IMR-90 (cell line): ENCODE data around the gene OR10H2. TPM values are rescaled to one million over a fixed set of nuclear protein-coding genes. Genes with fewer than 3 reads are reported as not detected.

Source experiments
- ATAC-seq: fragments of 200-7000 bp; cut with Tn5 transposase; 2 replicates; pipeline ENCODE4 v1.9.1; 2020; ENCODE audit warnings: low read depth, mild to moderate bottlenecking, moderate library complexity
- BruUV-seq: library from RNA; stranded (reverse); fragments of 400-500 nt; replicated peaks from 2 replicates; lab custom pipeline; 2021; lab: Mats Ljungman, UMichigan
- CTCF ChIA-PET: fragments of 300-600 bp; formaldehyde crosslinking; extraction: SDS; loops from one replicate; lab custom pipeline; 2021; ENCODE audit warnings: antibody characterized with exemption; lab: Yijun Ruan, JAX
- POLR2A ChIA-PET: fragments of 300-600 bp; sonication (Branson Sonifier 250); formaldehyde crosslinking; loops from one replicate; lab custom pipeline; 2022; ENCODE audit warnings: antibody characterized with exemption; ENCODE audit not compliant: unreplicated experiment; lab: Charles Lee
- DNase-seq: peaks from one replicate; pipeline ENCODE4 v3.0.0; 2013
- H2AFZ ChIP-seq: replicated peaks from 2 replicates; pipeline ENCODE3; 2013; ENCODE audit warnings: low read length, mild to moderate bottlenecking; ENCODE audit not compliant: poor library complexity
- H2AK5ac ChIP-seq: 2 replicates; pipeline ENCODE4 v1.6.1; 2013; ENCODE audit warnings: low read depth, low read length, inconsistent platforms
- H2AK9ac ChIP-seq: replicated peaks from 2 replicates; pipeline ENCODE3; 2013; ENCODE audit warnings: mild to moderate bottlenecking, low read depth, low read length, moderate library complexity; ENCODE audit not compliant: poor library complexity
- H2BK120ac ChIP-seq: 2 replicates; pipeline ENCODE4 v1.6.1; 2013; ENCODE audit warnings: low read depth, low read length, inconsistent platforms
- H2BK15ac ChIP-seq: 3 replicates; pipeline ENCODE4 v1.6.1; 2013; ENCODE audit warnings: low read depth, low read length, inconsistent platforms
- H2BK20ac ChIP-seq: 2 replicates; pipeline ENCODE4 v1.6.1; 2013; ENCODE audit warnings: low read depth, mild to moderate bottlenecking, inconsistent platforms, low read length, moderate library complexity
- H2BK5ac ChIP-seq: 2 replicates; pipeline ENCODE4 v1.6.1; 2013; ENCODE audit warnings: mild to moderate bottlenecking, low read depth, low read length, inconsistent platforms; ENCODE audit not compliant: poor library complexity, severe bottlenecking
- H3K14ac ChIP-seq: replicated peaks from 2 replicates; pipeline ENCODE4 v1.6.1; 2013; ENCODE audit warnings: low read depth, low read length, inconsistent platforms
- H3K18ac ChIP-seq: 2 replicates; pipeline ENCODE4 v1.6.1; 2013; ENCODE audit warnings: low read depth, low read length, control low read depth
- H3K23ac ChIP-seq: 2 replicates; pipeline ENCODE4 v1.6.1; 2013; ENCODE audit warnings: low read depth, low read length, inconsistent platforms
- H3K27ac ChIP-seq: 2 replicates; pipeline ENCODE4 v1.5.1; 2013; ENCODE audit warnings: mild to moderate bottlenecking, control low read depth, low read length; ENCODE audit not compliant: insufficient read depth
- H3K27me3 ChIP-seq: 2 replicates; pipeline ENCODE4 v1.6.1; 2013; ENCODE audit warnings: low read length; ENCODE audit not compliant: control insufficient read depth, insufficient read depth
- H3K36me3 ChIP-seq: 2 replicates; pipeline ENCODE4 v1.6.1; 2013; ENCODE audit warnings: low read length, mixed read lengths; ENCODE audit not compliant: control insufficient read depth, insufficient read depth
- H3K4ac ChIP-seq: 2 replicates; pipeline ENCODE4 v1.6.1; 2013; ENCODE audit warnings: low read depth, low read length, inconsistent platforms
- H3K4me1 ChIP-seq: 2 replicates; pipeline ENCODE4 v1.6.1; 2013; ENCODE audit warnings: low read length, mixed read lengths; ENCODE audit not compliant: control insufficient read depth, insufficient read depth
- H3K4me2 ChIP-seq: 2 replicates; pipeline ENCODE4 v1.6.1; 2013; ENCODE audit warnings: low read depth, mild to moderate bottlenecking, control low read depth, low read length, moderate library complexity
- H3K4me3 ChIP-seq: 2 replicates; pipeline ENCODE4 v1.5.1; 2013; ENCODE audit warnings: low read depth, mild to moderate bottlenecking, control low read depth, low read length, moderate library complexity; ENCODE audit not compliant: insufficient read depth
- H3K56ac ChIP-seq: 2 replicates; pipeline ENCODE4 v1.6.1; 2013; ENCODE audit warnings: low read length, inconsistent platforms; ENCODE audit not compliant: insufficient read depth; ENCODE audit errors: extremely low read depth
- H3K79me1 ChIP-seq, 2 experiments: 2 replicates each; pipeline ENCODE4 v1.6.1; 2013; ENCODE audit warnings: low read length in 2 of 2, inconsistent platforms in 1 of 2, low read depth in 1 of 2
- H3K9ac ChIP-seq: 2 replicates; pipeline ENCODE4 v1.6.1; 2013; ENCODE audit warnings: low read depth, low read length, control low read depth
- H3K9me1 ChIP-seq: 2 replicates; pipeline ENCODE4 v1.6.1; 2013; ENCODE audit warnings: low read length, inconsistent platforms; ENCODE audit not compliant: insufficient read depth
- H3K9me3 ChIP-seq: 2 replicates; pipeline ENCODE4 v1.6.1; 2013; ENCODE audit warnings: low read length; ENCODE audit not compliant: control insufficient read depth, insufficient read depth
- H4K20me1 ChIP-seq: 2 replicates; pipeline ENCODE4 v1.6.1; 2013; ENCODE audit warnings: low read length, inconsistent platforms; ENCODE audit not compliant: insufficient read depth
- H4K5ac ChIP-seq: 2 replicates; pipeline ENCODE4 v1.6.1; 2013; ENCODE audit warnings: mild to moderate bottlenecking, low read depth, low read length, control low read depth
- H4K8ac ChIP-seq, 2 experiments: 2 replicates each; pipeline ENCODE4 v1.6.1; 2013; ENCODE audit warnings: low read depth in 2 of 2, low read length in 2 of 2, control low read depth in 1 of 2, inconsistent platforms in 1 of 2
- H4K91ac ChIP-seq: 2 replicates; pipeline ENCODE4 v1.6.1; 2013; ENCODE audit warnings: low read depth, low read length, inconsistent platforms; ENCODE audit not compliant: insufficient read depth
- BHLHE40 ChIP-seq: fragments of 150-350 bp; IDR thresholded peaks from 2 replicates; pipeline ENCODE4 v1.6.1; 2016; ENCODE audit warnings: mild to moderate bottlenecking, low read depth, low read length
- CHD1 ChIP-seq: IDR thresholded peaks from 2 replicates; pipeline ENCODE4 v1.6.1; 2012; ENCODE audit warnings: low read depth, low read length, improper control_type of control experiment
- CTCF ChIP-seq: conservative IDR thresholded peaks from 2 replicates; pipeline ENCODE4 v1.5.1; 2012; ENCODE audit warnings: mild to moderate bottlenecking, low read depth, low read length, improper control_type of control experiment
- ELK1 ChIP-seq: fragments of 150-350 bp; IDR thresholded peaks from 2 replicates; pipeline ENCODE4 v1.6.1; 2016; ENCODE audit warnings: low read depth, mild to moderate bottlenecking, low read length, moderate library complexity, borderline replicate concordance
- MAFK ChIP-seq: IDR thresholded peaks from 2 replicates; pipeline ENCODE4 v1.6.1; 2012; ENCODE audit warnings: low read depth, low read length, improper control_type of control experiment
- MAZ ChIP-seq: IDR thresholded peaks from 2 replicates; pipeline ENCODE4 v1.6.1; 2012; ENCODE audit warnings: low read depth, mild to moderate bottlenecking, low read length, improper control_type of control experiment, moderate library complexity, borderline replicate concordance
- MXI1 ChIP-seq: IDR thresholded peaks from 2 replicates; pipeline ENCODE4 v1.6.1; 2012; ENCODE audit warnings: low read depth, mild to moderate bottlenecking, low read length, moderate library complexity, borderline replicate concordance
- NFE2L2 ChIP-seq: fragments of 150-350 bp; IDR thresholded peaks from 2 replicates; pipeline ENCODE4 v1.6.1; 2016; ENCODE audit warnings: low read depth, mild to moderate bottlenecking, low read length
- RAD21 ChIP-seq: IDR thresholded peaks from 2 replicates; pipeline ENCODE4 v1.6.1; 2012; ENCODE audit warnings: low read length, improper control_type of control experiment
- RCOR1 ChIP-seq: IDR thresholded peaks from 2 replicates; pipeline ENCODE4 v1.6.1; 2012; ENCODE audit warnings: mild to moderate bottlenecking, low read length, improper control_type of control experiment; ENCODE audit not compliant: insufficient replicate concordance
- RFX5 ChIP-seq: IDR thresholded peaks from 2 replicates; pipeline ENCODE4 v1.8.0; 2012; ENCODE audit warnings: low read depth, mild to moderate bottlenecking, low read length, moderate library complexity
- SMC3 ChIP-seq: fragments of 150-350 bp; IDR thresholded peaks from 2 replicates; pipeline ENCODE4 v1.6.1; 2016; ENCODE audit warnings: low read depth, mild to moderate bottlenecking, antibody characterized with exemption, low read length, moderate library complexity
- USF2 ChIP-seq: fragments of 150-350 bp; IDR thresholded peaks from 2 replicates; pipeline ENCODE4 v1.6.1; 2017; ENCODE audit warnings: mild to moderate bottlenecking, antibody characterized with exemption, low read length, low read depth
- WGBS, 2 experiments: methylation state at CpG; one replicate each; pipeline versions ENCODE4 v1.1.5 to v1.1.7; 2013; ENCODE audit warnings: missing lambda C conversion rate in 2 of 2; ENCODE audit not compliant: insufficient read length in 1 of 2; ENCODE audit errors: extremely low coverage in 2 of 2; 5-methylcytosine and 5-hydroxymethylcytosine counted together
- dilution Hi-C: fragments of 300-500 bp; cut with HindIII; formaldehyde crosslinking; loops from one replicate; pipeline ENCODE4 v1.14.3; 2018; ENCODE audit warnings: low sequenced_read_pairs; ENCODE audit not compliant: unreplicated experiment
- in situ Hi-C: fragments of 300-500 bp; cut with MboI; formaldehyde crosslinking; loops from 3 replicates; pipeline ENCODE4 v1.14.3; 2019; ENCODE audit warnings: low sequenced_read_pairs, inconsistent platforms, mixed read lengths
- intact Hi-C: fragments of 100-400 bp; cut with micrococcal nuclease; formaldehyde crosslinking; loops from 2 replicates; pipeline ENCODE4 v1.10.0; 2022
- polyA plus RNA-seq, 3 experiments: library from polyadenylated mRNA; depleted of rRNA; stranded (reverse); fragments of >200 nt; gene quantifications; 2 replicates each; pipeline ENCODE4 v1.2.3, GENCODE V29; 2012; ENCODE audit warnings: low replicate concordance in 1 of 3
- total RNA-seq: library from RNA; depleted of rRNA; stranded (reverse); fragments of >200 nt; gene quantifications from 2 replicates; pipeline ENCODE4 v1.2.3, GENCODE V29; 2012

The OR10H2 gene
- total and polyA plus RNA-seq, 2 of the 4 experiments (the other 2 are of a cell fraction): not detected

GRCh38 chr19:15721268-15721667 is 6.6 kb upstream of the OR10H2 start:
- Histone ChIP-seq H2BK5ac (no peak overlapping the region), H3K4me2 (no peak overlapping the region), H4K20me1 (no peaks in the 10 kb centered on the region), H3K79me1 (no peaks in the 10 kb centered on the region), H3K27me3 (no peaks in the 10 kb centered on the region), H3K4ac (no peak overlapping the region), H3K27ac (no peak overlapping the region), H3K9ac (no peak overlapping the region), H3K56ac (no peak overlapping the region), H3K4me3 (no peak overlapping the region), H4K8ac (no peak overlapping the region), H2BK15ac (no peak overlapping the region), H4K91ac (no peak overlapping the region), H2BK20ac (no peak overlapping the region), H2AK9ac (no peak overlapping the region), H2AK5ac (no peak overlapping the region), H4K5ac (no peak overlapping the region), H3K36me3 (no peaks in the 10 kb centered on the region), H3K23ac (no peak overlapping the region), H3K14ac (no peak overlapping the region), H3K18ac (no peak overlapping the region), H2AFZ (no peak overlapping the region), H3K9me1 (no peaks in the 10 kb centered on the region), H3K9me3 (peaks cover 27% of the 10 kb centered on the region), H2BK120ac (no peak overlapping the region), H3K4me1 (no peaks in the 10 kb centered on the region)
- POLR2A ChIA-PET: no interaction called here
- no TSS peak for BruUV-seq
- no peak for TF ChIP-seq MXI1
- no peak for TF ChIP-seq MAFK
- no peak for TF ChIP-seq RFX5
- TF ChIP-seq MAZ: no peak
- no peak for TF ChIP-seq NFE2L2
- no peak for TF ChIP-seq SMC3
- no peak for TF ChIP-seq RCOR1
- TF ChIP-seq USF2: no peak
- TF ChIP-seq ELK1: no peak
- no peak for TF ChIP-seq CHD1
- TF ChIP-seq CTCF: no peak
- no peak for TF ChIP-seq BHLHE40
- no peak for TF ChIP-seq RAD21
- DNase-seq (no peak), ATAC-seq (no peak)
- CTCF ChIA-PET: no interaction called here
- intact Hi-C loops: no loop called here
- in situ Hi-C loops: no loop called here
- dilution Hi-C loops: no loop called here
- no CpG with 5 or more reads among the region's 1 CpG for WGBS, 2 experiments
